CMK (cell line): Measurements from ENCODE around the gene HEPACAM.

ENCODE experiments used
- DNase-seq: peaks from one replicate; pipeline ENCODE4 v3.0.0-alpha.2; 2010; ENCODE audit warnings: low read depth

HEPACAM gene

GRCh38 chr11:124942466-124943253, 6.8 kb upstream of the HEPACAM start:
- DNase-seq = no peak

DNA sequence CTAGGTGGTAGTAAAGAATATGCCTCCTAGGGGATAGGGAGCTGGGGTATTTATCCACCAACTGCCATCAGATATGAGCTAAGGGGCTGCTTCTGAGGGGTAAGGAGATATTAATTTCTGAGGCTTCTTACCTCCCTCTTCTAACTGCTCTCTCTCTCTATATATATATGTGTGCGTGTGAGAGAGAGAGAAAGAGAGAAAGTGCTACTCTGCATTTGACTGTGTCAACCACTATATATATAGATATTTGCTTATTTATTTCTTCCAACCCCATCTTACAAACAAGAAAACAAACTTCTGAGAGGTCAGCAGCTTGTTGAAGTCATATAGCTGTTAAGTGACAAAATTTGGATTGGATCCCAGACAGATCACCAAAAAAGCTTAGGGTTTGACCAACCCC, 5.9 kb upstream of the HEPACAM start:
- no peak for DNase-seq

- no peak for DNase-seq
These were observed 3.1 kb upstream of the HEPACAM start for GRCh38 chr11:124938970-124939369.

DNA sequence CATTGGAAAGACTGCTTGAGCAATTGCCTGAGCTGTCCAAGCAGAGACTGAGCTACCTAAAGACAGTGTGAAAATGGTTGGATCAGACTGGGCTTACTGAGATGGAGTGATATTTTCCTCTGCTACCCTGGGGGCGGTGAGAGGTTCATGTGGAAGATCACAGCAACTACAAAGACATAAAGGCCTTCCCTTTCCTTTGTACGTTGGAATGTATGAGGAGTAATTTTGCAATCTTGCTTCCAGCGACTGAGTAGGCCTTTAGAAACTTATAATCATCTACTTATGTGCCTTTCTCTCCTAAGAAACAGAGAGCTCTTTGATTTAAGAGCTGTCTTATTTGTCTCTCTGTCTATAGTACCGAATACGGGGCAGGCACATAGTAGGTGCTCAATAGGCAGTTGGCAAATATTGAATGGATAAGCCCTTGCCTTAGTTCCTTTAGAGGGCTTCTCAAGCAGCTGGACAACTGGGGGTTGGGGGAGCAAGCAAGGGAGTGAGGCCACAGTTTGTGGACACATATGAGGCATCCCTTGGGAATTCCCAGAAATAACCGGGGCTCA, 2.4 kb upstream of the HEPACAM start:
- no peak for DNase-seq

DNA sequence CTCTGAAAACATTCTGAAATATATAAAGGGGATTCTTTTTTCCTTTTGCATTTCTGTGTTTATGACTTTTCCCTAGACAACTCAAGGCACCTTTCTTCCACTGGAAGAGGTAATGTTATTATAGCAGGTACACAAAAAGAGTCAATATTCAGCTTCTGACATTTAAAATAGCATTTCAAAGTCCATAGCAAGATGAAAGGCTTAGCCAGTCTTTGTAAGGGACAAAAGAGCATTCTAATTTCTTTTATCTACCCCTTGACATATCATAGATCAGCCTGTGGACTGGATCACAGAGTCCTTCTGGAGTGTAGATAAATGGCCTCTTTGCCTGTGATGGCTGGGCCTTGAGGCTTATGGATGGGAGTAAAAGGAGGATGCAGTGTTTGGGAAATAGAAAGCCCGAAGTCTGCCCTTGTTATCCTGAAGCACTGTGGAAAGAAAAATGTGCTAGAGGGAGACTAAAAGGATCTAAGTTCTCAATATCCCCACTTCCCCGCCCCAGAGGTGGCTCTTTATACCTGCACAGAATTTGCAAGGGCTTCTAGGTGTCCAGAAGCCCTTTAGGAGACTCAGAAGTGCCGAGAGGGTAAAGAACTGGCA, 1.6 kb upstream of the HEPACAM start:
- DNase-seq = no peak

DNA sequence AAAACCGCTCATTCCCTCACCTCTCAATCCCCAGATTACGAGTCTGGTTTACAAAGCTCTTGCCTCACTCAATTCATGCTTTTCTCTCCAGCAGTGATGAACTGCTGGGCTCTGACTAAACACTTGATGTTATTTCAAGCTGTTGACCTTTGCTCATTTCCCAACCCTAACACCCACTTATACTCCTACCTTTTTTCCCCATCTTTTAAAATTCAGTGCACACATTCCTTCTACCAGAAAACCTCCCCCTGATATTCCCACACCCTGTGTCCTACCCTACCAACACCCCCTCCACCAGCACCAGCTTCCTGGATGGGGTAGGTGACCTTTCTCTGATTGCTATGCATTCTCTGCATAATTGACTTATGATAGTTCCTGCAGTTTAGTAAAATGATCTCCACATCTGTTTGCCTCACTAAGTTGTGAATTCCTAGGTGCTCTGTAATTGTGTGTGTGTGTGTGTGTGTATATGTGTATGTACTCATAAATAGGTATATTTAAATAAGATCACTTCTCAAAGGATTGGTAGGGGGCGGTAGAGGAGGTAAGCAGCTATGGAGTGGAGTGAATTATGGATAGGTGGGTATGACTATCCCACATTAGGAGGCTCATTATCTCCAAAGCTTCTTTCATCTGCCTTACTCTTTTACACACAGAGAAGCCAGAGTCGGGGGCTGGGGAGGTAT, 842 bp downstream of the HEPACAM start:
- DNase-seq = no peak

- no peak for DNase-seq
These were observed 5.0 kb downstream of the HEPACAM start for GRCh38 chr11:124930799-124931198.

DNA sequence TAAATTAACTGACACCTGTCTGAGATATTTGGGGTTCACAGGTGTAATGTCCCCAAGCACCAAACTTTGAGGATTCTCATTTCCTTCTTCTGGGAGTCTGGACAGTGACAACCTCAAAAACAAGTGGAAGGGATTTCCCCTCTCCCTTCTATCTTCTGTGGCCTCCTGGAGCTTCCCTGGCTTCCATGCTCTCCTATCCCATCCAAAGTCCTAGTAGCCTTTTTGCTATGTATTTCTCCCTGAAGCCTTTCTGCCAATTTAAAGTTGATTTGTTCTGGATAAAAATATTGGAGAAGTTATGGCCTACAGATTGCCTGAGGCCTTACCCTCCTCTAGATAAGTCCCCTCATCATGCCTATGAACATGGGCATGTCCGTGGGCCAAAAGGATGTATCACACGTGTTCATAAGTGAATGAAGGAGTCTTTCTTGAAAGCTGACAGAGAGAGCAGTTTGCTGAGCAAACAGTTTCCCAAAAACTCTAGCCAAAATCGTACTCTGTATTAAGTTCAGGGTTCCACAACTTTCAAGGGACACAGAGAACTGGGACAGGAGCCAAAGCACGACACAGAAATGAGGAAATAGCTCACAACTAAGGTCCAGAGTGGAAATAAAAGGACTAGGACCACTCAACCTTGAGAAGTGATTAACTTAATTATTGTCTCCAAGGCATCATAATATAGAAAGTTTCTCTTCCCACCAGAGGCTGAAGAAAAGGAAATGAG, 6.7 kb downstream of the HEPACAM start:
- DNase-seq = no peak

DNA sequence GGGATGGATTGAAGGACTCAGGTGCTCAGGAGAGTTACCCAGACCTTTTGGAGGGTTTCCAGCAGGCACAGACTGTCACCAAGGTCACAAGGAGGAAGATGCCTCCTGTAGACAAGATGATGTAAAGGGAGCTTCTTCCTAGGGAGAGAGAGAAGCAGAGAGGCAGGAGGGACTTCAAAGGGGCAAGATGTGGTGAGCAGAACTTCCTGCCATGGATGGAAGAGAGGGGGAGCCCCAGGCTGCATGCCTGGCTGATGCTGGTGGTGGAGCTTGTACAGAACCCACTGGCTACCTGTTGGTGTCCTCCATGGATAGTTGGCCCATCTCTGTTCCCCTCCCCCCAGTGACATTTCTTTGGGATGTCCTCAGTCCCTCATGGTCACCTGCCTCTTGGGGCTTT, 12.6 kb downstream of the HEPACAM start:
- DNase-seq = no peak

DNA sequence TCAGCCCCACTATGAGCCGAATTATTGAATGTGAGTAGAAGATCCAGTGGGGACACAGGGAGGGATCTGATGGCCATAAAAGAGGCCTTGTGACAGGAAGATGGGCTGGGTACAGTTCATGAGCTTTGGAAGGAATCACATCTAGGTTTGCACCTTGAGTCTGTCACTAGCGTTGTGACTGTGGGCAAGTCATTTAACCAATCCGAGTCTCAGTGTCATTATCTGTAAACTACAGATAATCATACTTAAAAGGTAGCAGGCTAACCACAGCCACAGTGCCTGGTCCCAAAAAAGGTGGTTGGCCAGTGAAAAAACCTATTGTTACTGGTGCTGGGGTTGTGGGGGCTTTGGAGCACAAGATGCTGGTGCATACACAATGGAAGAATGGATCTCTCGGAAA, 13.0 kb downstream of the HEPACAM start:
- DNase-seq = no peak

- DNase-seq = no peak
These were observed 14.8 kb downstream of the HEPACAM start for GRCh38 chr11:124920870-124921609.

DNA sequence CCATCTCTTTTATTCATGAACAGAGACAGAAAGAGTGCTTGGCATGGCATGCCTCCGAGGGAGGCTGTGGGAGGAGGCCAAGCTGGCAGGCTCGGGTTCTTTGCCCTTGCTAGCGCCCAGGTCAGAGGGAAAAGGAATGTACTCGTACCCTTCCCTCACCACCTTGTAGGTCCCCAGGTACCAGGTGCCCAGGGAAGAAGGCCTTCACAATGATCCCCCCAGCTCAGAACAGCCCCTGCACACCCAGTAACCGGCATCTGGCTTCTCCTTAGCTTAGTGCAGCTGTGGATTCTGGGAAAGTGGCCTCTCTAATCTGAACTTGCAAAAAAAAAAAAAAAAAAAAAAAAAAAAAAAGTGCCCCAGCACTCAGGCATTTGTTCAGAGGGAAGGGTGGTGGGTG, 15.5 kb downstream of the HEPACAM start:
- DNase-seq = no peak

DNA sequence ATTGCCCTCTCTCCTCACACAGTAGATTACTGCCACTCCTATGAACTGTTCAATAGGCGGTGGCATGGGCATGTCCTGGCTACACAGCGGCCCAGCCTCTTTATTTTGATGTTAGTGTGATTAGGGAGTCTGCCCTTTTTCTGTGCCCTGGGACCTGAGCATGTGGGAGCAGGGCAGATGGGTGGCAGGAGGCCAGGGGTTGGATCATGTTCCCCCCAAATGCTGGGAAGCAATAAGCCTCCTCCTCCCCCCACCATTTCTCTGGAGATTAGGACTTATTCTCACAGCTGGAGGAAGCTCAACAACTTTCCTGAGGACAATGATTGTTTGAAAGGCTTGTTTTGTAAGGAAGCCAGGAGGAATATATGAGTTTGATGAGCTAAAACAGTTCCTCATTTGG, 15.9 kb downstream of the HEPACAM start:
- DNase-seq = no peak

- no peak for DNase-seq
These were observed 16.9 kb downstream of the HEPACAM start, which contains the start of gene HEPN1 for GRCh38 chr11:124918950-124919349. TSS of gene HEPN1 (plus strand) at chr11:124919250.

DNA sequence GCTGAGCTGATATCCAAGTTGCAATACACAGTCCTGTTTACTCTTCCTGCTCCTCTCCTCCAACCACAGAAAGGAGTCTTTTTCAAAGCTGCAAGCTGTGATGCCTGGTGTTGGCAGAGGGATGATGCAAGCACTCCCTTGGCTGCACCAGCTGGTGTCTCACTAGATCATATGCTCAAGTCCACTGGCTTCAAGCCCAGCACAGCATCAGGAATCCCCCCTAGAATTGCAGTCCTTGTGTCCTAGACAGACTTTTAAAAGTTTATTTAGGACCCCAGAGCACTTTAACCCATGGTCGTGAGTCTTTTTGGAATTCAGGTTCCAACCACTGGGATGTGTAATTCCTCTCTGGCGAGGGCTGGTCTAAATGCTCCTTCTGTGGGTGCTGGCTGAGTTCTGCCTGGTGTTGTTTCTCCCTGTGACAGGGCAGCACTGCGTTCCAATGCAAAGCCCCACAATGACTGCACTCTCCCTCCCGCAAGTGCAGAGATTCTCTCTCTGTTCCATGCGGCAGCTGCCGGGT, 18.7 kb downstream of the HEPACAM start:
- DNase-seq = no peak

- DNase-seq = no peak
These were observed 19.5 kb downstream of the HEPACAM start for GRCh38 chr11:124916370-124916710.

GRCh38 chr11:124915541-124916369, 20.1 kb downstream of the HEPACAM start:
- no peak for DNase-seq

DNA sequence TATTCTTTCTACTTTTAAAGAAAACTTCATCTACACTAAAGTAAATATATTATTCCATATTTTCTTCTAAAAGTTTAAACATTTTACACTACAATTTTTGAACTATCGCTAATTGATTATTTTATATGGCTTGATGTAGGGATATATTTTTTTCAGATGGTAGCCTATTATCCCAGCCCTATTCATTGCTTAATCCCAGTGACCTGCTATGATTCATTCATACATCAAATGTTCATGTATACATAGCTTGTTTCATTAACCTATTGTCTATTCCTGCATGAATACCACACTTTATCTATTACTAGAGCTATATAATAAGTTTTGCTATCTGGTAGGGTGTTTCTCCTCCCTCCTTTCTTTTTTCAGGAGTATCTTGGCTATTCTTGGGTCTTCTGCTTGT, 33.2 kb downstream of the HEPACAM start:
- no peak for DNase-seq

GRCh38 chr11:124900464-124900863, 35.4 kb downstream of the HEPACAM start:
- DNase-seq = no peak

GRCh38 chr11:124899383-124900145, 36.3 kb downstream of the HEPACAM start:
- DNase-seq = no peak
